Hepatocyte (in vitro differentiated cells): ENCODE results near the gene CAP2. TPM values are rescaled to one million over a fixed set of nuclear protein-coding genes. Genes with fewer than 3 reads are reported as not detected.

Experiments used
- DNase-seq: peaks from one replicate; pipeline ENCODE4 v3.0.0-alpha.2; 2016; ENCODE audit warnings: low spot score
- H2AFZ ChIP-seq: fragments of 200-600 bp; sonication (generic); 2 replicates; pipeline ENCODE4 v1.6.0; 2016; ENCODE audit warnings: antibody characterized with exemption, mild to moderate bottlenecking
- H3K27ac ChIP-seq: fragments of 200-600 bp; sonication (generic); 2 replicates; pipeline ENCODE4 v1.5.1; 2016; ENCODE audit warnings: mild to moderate bottlenecking
- H3K27me3 ChIP-seq: fragments of 200-600 bp; sonication (generic); 2 replicates; pipeline ENCODE4 v1.6.1; 2016
- H3K36me3 ChIP-seq: fragments of 200-600 bp; sonication (generic); replicated peaks from 2 replicates; pipeline ENCODE4 v1.5.1; 2016; ENCODE audit warnings: low read depth; ENCODE audit not compliant: insufficient read depth
- H3K4me1 ChIP-seq: fragments of 200-600 bp; sonication (generic); 2 replicates; pipeline ENCODE4 v1.5.1; 2016; ENCODE audit warnings: mild to moderate bottlenecking, moderate library complexity; ENCODE audit not compliant: insufficient read depth
- H3K4me2 ChIP-seq: fragments of 200-600 bp; sonication (generic); 2 replicates; pipeline ENCODE4 v1.6.0; 2016
- H3K4me3 ChIP-seq: fragments of 200-600 bp; sonication (generic); 2 replicates; pipeline ENCODE4 v1.5.1; 2016; ENCODE audit warnings: mild to moderate bottlenecking
- H3K79me2 ChIP-seq: fragments of 200-600 bp; sonication (generic); 2 replicates; pipeline ENCODE4 v1.6.0; 2017; ENCODE audit warnings: mild to moderate bottlenecking
- H3K9me2 ChIP-seq: fragments of 200-600 bp; sonication (generic); replicated peaks from 2 replicates; pipeline ENCODE4 v1.6.0; 2017; ENCODE audit warnings: mild to moderate bottlenecking; ENCODE audit not compliant: insufficient read depth
- H3K9me3 ChIP-seq: fragments of 200-600 bp; sonication (generic); 2 replicates; pipeline ENCODE4 v1.5.1; 2016; ENCODE audit warnings: low read depth, mild to moderate bottlenecking
- H4K20me1 ChIP-seq: fragments of 200-600 bp; sonication (generic); 2 replicates; pipeline ENCODE4 v1.6.0; 2016; ENCODE audit warnings: mild to moderate bottlenecking; ENCODE audit not compliant: insufficient read depth, poor library complexity, severe bottlenecking
- CTCF ChIP-seq: fragments of 200-600 bp; sonication (generic); IDR thresholded peaks from 2 replicates; pipeline ENCODE4 v1.5.1; 2016; ENCODE audit warnings: antibody characterized with exemption, mild to moderate bottlenecking; ENCODE audit not compliant: poor library complexity
- EZH2 ChIP-seq: fragments of 200-600 bp; sonication (generic); IDR thresholded peaks from 2 replicates; pipeline ENCODE4 v1.6.1; 2016; ENCODE audit warnings: antibody characterized with exemption, mild to moderate bottlenecking, borderline replicate concordance
- EZH2phosphoT487 ChIP-seq: fragments of 200-600 bp; sonication (generic); IDR thresholded peaks from one replicate; pipeline ENCODE4 v1.6.1; 2018; ENCODE audit warnings: antibody characterized with exemption, mild to moderate bottlenecking, low read depth, moderate library complexity; ENCODE audit not compliant: unreplicated experiment, severe bottlenecking
- WGBS: methylation state at CpG from one replicate; pipeline ENCODE4 v1.1.6; 2016; ENCODE audit warnings: low lambda C conversion rate; ENCODE audit errors: missing lambda C conversion rate; 5-methylcytosine and 5-hydroxymethylcytosine counted together
- polyA plus RNA-seq: library from polyadenylated mRNA; unstranded; fragments of >200 nt; fragmentation: Nextera tagmentation; extraction: Ambion mirVana; gene quantifications from 2 replicates; pipeline ENCODE4 v1.2.1, GENCODE V29; 2016
- total RNA-seq: library from RNA; depleted of rRNA; stranded (reverse); fragments of >200 nt; gene quantifications from 2 replicates; pipeline ENCODE4 v1.2.3, GENCODE V29; 2014

Gene CAP2
- total and polyA plus RNA-seq, 2 experiments from 2014 or later, result 6.5 to 8.7 TPM

DNA sequence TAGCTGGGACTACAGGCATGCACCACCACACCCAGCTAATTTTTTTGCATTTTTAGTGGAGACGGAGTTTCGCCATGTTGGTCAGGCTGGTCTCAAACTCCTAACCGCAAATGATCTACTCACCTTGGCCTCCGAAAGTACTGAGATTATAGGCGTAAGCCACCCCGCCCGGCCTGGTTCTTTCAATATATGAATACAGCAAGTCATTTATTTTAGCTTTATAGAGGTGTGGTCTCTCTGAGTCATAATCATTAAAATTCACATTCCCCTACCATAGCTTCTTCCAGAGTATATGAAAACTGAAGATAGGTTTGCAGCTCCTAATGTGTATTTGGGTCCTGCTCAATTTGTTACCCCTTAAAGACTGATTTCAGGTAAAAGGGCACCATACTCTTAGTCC is 118.2 kb downstream of the CAP2 start:
- Histone ChIP-seq H3K4me2 (no peak overlapping the region), H3K36me3 (no peaks in the 10 kb centered on the region), H3K4me3 (no peak overlapping the region), H3K27ac (no peak overlapping the region), H3K9me3 (no peaks in the 10 kb centered on the region), H3K27me3 (no peaks in the 10 kb centered on the region), H3K79me2 (no peaks in the 10 kb centered on the region), H4K20me1 (no peaks in the 10 kb centered on the region), H3K9me2 (no peaks in the 10 kb centered on the region), H2AFZ (no peak overlapping the region), H3K4me1 (no peaks in the 10 kb centered on the region)
- 96% methylated on average over 7 of the region's 7 CpGs for WGBS
- no peak for DNase-seq
- TF ChIP-seq CTCF (no peak), EZH2phosphoT487 (no peak), EZH2 (no peak)

- Histone ChIP-seq H3K4me2 (no peak overlapping the region), H3K79me2 (no peaks in the 10 kb centered on the region), H4K20me1 (no peaks in the 10 kb centered on the region), H3K9me3 (no peaks in the 10 kb centered on the region), H3K4me3 (no peak overlapping the region), H3K4me1 (no peaks in the 10 kb centered on the region), H3K9me2 (no peaks in the 10 kb centered on the region), H3K36me3 (no peaks in the 10 kb centered on the region), H2AFZ (no peak overlapping the region), H3K27me3 (no peaks in the 10 kb centered on the region), H3K27ac (no peak overlapping the region)
- 93% methylated on average over 5 of the region's 5 CpGs for WGBS
- DNase-seq, result no peak
- TF ChIP-seq CTCF (no peak), EZH2phosphoT487 (no peak), EZH2 (no peak)
These were observed 125.7 kb downstream of the CAP2 start for GRCh38 chr6:17519120-17519519.

- no peaks in the 10 kb centered on the region for H3K36me3 ChIP-seq
- H3K27me3 ChIP-seq, result no peaks in the 10 kb centered on the region
- H3K27ac ChIP-seq, result no peak overlapping the region
- TF ChIP-seq EZH2phosphoT487, result no peak
- no peak for TF ChIP-seq CTCF
- no peak for TF ChIP-seq EZH2
- no peak overlapping the region for H3K4me3 ChIP-seq
- WGBS, result 59% methylated on average over 3 of the region's 3 CpGs
- no peak overlapping the region for H3K4me2 ChIP-seq
- H4K20me1 ChIP-seq, result no peaks in the 10 kb centered on the region
- H3K9me3 ChIP-seq, result no peaks in the 10 kb centered on the region
- no peaks in the 10 kb centered on the region for H3K4me1 ChIP-seq
- no peak overlapping the region for H2AFZ ChIP-seq
- H3K79me2 ChIP-seq, result no peaks in the 10 kb centered on the region
- DNase-seq, result no peak
- no peaks in the 10 kb centered on the region for H3K9me2 ChIP-seq
These were observed 132.2 kb downstream of the CAP2 start for GRCh38 chr6:17525637-17526036.

DNA sequence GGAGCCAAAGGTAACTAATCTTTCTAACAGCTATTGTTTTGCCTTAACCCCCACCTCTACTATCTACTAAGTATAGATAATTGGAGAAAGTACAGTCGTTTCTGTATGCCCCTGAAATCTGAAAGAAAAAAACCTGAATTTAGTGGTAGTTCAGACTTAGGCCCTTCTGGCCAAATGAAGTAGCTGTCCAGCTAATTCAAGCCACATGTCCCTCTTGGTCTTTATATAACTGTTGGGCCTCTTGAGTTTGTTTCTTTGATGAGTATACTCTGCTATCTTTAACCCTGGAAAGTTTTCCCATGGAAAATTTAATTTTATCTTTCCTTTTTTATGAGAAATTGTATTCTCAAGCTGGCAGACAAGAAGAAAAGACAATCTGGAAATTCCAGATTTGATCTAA is 133.7 kb downstream of the CAP2 start:
- Histone ChIP-seq H3K79me2 (no peaks in the 10 kb centered on the region), H3K36me3 (no peaks in the 10 kb centered on the region), H3K9me2 (no peaks in the 10 kb centered on the region), H3K27me3 (no peaks in the 10 kb centered on the region), H3K4me3 (no peak overlapping the region), H3K4me1 (no peaks in the 10 kb centered on the region), H3K4me2 (no peak overlapping the region), H4K20me1 (no peaks in the 10 kb centered on the region), H2AFZ (no peak overlapping the region), H3K27ac (no peak overlapping the region), H3K9me3 (no peaks in the 10 kb centered on the region)
- no peak for TF ChIP-seq EZH2phosphoT487
- no peak for TF ChIP-seq CTCF
- TF ChIP-seq EZH2, result no peak
- DNase-seq, result no peak
- WGBS, result 26% methylated on average over 1 of the region's 1 CpG
